HEK293 (cell line): ENCODE results near the gene EIF3M.

Source experiments
- CTCF ChIA-PET: fragments of 350-600 bp; formaldehyde crosslinking; extraction: SDS; loops from one replicate; lab custom pipeline; 2021; ENCODE audit warnings: antibody characterized with exemption; lab: Yijun Ruan, JAX
- POLR2A ChIA-PET: fragments of 300-600 bp; formaldehyde crosslinking; extraction: SDS; loops from one replicate; lab custom pipeline; 2020; ENCODE audit warnings: antibody characterized with exemption, inconsistent platforms; lab: Yijun Ruan, JAX
- H3K27ac ChIP-seq: fragments of 200-500 bp; sonication (Bioruptor generic); 2 replicates; pipeline ENCODE4 v1.5.1; 2014; ENCODE audit warnings: low read depth, low read length, control low read depth, inconsistent platforms; ENCODE audit errors: extremely low read depth
- H3K36me3 ChIP-seq, 2 experiments: fragments of 200-500 bp in 1 of 2; sonication (Bioruptor generic) in 1 of 2; 1 replicate in 1 of 2; 2 replicates in 1 of 2; pipeline ENCODE4 v1.5.1; 2014 to 2017; ENCODE audit warnings: inconsistent platforms in 2 of 2, low read length in 2 of 2; ENCODE audit not compliant: control insufficient read depth in 2 of 2, insufficient read depth in 1 of 2
- H3K4me1 ChIP-seq: fragments of 200-500 bp; sonication (Bioruptor generic); 2 replicates; pipeline ENCODE4 v1.5.1; 2014; ENCODE audit warnings: mild to moderate bottlenecking, low read length, inconsistent platforms; ENCODE audit not compliant: control insufficient read depth, insufficient read depth
- H3K4me3 ChIP-seq: 2 replicates; pipeline ENCODE4 v1.5.1; 2011; ENCODE audit warnings: low read depth, mild to moderate bottlenecking, control low read depth, low read length, moderate library complexity
- H3K9me3 ChIP-seq: fragments of 200-500 bp; sonication (Bioruptor generic); 2 replicates; pipeline ENCODE4 v1.5.1; 2014; ENCODE audit warnings: low read depth, low read length, inconsistent platforms; ENCODE audit not compliant: control insufficient read depth, insufficient read depth
- FEZF1 ChIP-seq: fragments of 450-650 bp; formaldehyde crosslinking; IDR thresholded peaks from 2 replicates; pipeline ENCODE4 v1.5.1; 2016; ENCODE audit warnings: missing biosample characterization, missing genetic modification characterization
- MEIS1 ChIP-seq: sonication (generic); formaldehyde crosslinking; IDR thresholded peaks from 2 replicates; pipeline ENCODE4 v1.8.1; 2022; ENCODE audit warnings: missing genetic modification reagents, mild to moderate bottlenecking, borderline replicate concordance
- OSR2 ChIP-seq: fragments of 450-650 bp; formaldehyde crosslinking; IDR thresholded peaks from 2 replicates; pipeline ENCODE4 v1.5.1; 2016; ENCODE audit warnings: missing biosample characterization, missing genetic modification characterization
- OVOL3 ChIP-seq: fragments of 450-650 bp; formaldehyde crosslinking; IDR thresholded peaks from 2 replicates; pipeline ENCODE4 v1.5.1; 2016; ENCODE audit warnings: missing biosample characterization, missing genetic modification characterization
- REPIN1 ChIP-seq: fragments of 450-650 bp; formaldehyde crosslinking; IDR thresholded peaks from 2 replicates; pipeline ENCODE4 v1.5.1; 2017; ENCODE audit warnings: missing biosample characterization, missing genetic modification characterization, low read depth
- WT1 ChIP-seq: fragments of 450-650 bp; formaldehyde crosslinking; IDR thresholded peaks from 2 replicates; pipeline ENCODE4 v1.5.1; 2016; ENCODE audit warnings: missing biosample characterization, missing genetic modification characterization
- ZBTB48 ChIP-seq: fragments of 450-650 bp; formaldehyde crosslinking; IDR thresholded peaks from 2 replicates; pipeline ENCODE4 v1.5.1; 2016; ENCODE audit warnings: missing biosample characterization, missing genetic modification characterization
- ZNF146 ChIP-seq: fragments of 450-650 bp; formaldehyde crosslinking; IDR thresholded peaks from 2 replicates; pipeline ENCODE4 v1.5.1; 2016; ENCODE audit warnings: missing biosample characterization, missing genetic modification characterization
- ZNF16 ChIP-seq: fragments of 450-650 bp; formaldehyde crosslinking; IDR thresholded peaks from 2 replicates; pipeline ENCODE4 v1.5.1; 2016; ENCODE audit warnings: low read depth, missing biosample characterization, missing genetic modification characterization
- ZNF214 ChIP-seq: fragments of 450-650 bp; formaldehyde crosslinking; IDR thresholded peaks from 2 replicates; pipeline ENCODE4 v1.5.1; 2017; ENCODE audit warnings: missing biosample characterization, mild to moderate bottlenecking, missing genetic modification characterization, borderline replicate concordance
- ZNF239 ChIP-seq: fragments of 450-650 bp; formaldehyde crosslinking; IDR thresholded peaks from 2 replicates; pipeline ENCODE4 v1.5.1; 2016; ENCODE audit warnings: missing biosample characterization, missing genetic modification characterization
- ZNF24 ChIP-seq: fragments of 450-650 bp; formaldehyde crosslinking; IDR thresholded peaks from 2 replicates; pipeline ENCODE4 v1.5.1; 2016; ENCODE audit warnings: missing biosample characterization, missing genetic modification characterization
- ZNF266 ChIP-seq: fragments of 450-650 bp; formaldehyde crosslinking; IDR thresholded peaks from 2 replicates; pipeline ENCODE4 v1.5.1; 2016; ENCODE audit warnings: missing biosample characterization, missing genetic modification characterization, low read depth
- ZNF292 ChIP-seq: fragments of 450-650 bp; formaldehyde crosslinking; IDR thresholded peaks from 2 replicates; pipeline ENCODE4 v1.5.1; 2016; ENCODE audit warnings: low read depth, missing biosample characterization, missing genetic modification characterization, borderline replicate concordance
- ZNF350 ChIP-seq: fragments of 450-650 bp; formaldehyde crosslinking; IDR thresholded peaks from 2 replicates; pipeline ENCODE4 v1.5.0; 2017; ENCODE audit warnings: missing biosample characterization, mild to moderate bottlenecking, missing genetic modification characterization
- ZNF394 ChIP-seq: fragments of 450-650 bp; formaldehyde crosslinking; IDR thresholded peaks from 2 replicates; pipeline ENCODE4 v1.5.1; 2016; ENCODE audit warnings: missing biosample characterization, missing genetic modification characterization, mild to moderate bottlenecking, moderate library complexity, borderline replicate concordance
- ZNF404 ChIP-seq: fragments of 450-650 bp; formaldehyde crosslinking; IDR thresholded peaks from 2 replicates; pipeline ENCODE4 v1.5.1; 2017; ENCODE audit warnings: missing biosample characterization, missing genetic modification characterization
- ZNF530 ChIP-seq: fragments of 450-650 bp; formaldehyde crosslinking; IDR thresholded peaks from 2 replicates; pipeline ENCODE4 v1.5.1; 2016; ENCODE audit warnings: low read depth, missing biosample characterization, missing genetic modification characterization
- ZNF544 ChIP-seq: fragments of 450-650 bp; formaldehyde crosslinking; IDR thresholded peaks from 2 replicates; pipeline ENCODE4 v1.5.0; 2017; ENCODE audit warnings: missing biosample characterization, missing genetic modification characterization
- ZNF549 ChIP-seq: fragments of 450-650 bp; IDR thresholded peaks from 2 replicates; pipeline ENCODE4 v1.5.1; 2018; ENCODE audit warnings: missing biosample characterization, missing genetic modification characterization, mild to moderate bottlenecking, inconsistent platforms, moderate library complexity
- ZNF555 ChIP-seq: fragments of 450-650 bp; formaldehyde crosslinking; conservative IDR thresholded peaks from 2 replicates; pipeline ENCODE4 v1.5.1; 2017; ENCODE audit warnings: missing biosample characterization, mild to moderate bottlenecking, missing genetic modification characterization, inconsistent platforms
- ZNF558 ChIP-seq: fragments of 450-650 bp; formaldehyde crosslinking; IDR thresholded peaks from 2 replicates; pipeline ENCODE4 v1.5.1; 2016; ENCODE audit warnings: missing biosample characterization, missing genetic modification characterization
- ZNF610 ChIP-seq: fragments of 450-650 bp; formaldehyde crosslinking; IDR thresholded peaks from 2 replicates; pipeline ENCODE4 v1.5.1; 2016; ENCODE audit warnings: missing biosample characterization, missing genetic modification characterization, borderline replicate concordance
- ZNF747 ChIP-seq: fragments of 450-650 bp; formaldehyde crosslinking; IDR thresholded peaks from 2 replicates; pipeline ENCODE4 v1.5.1; 2016; ENCODE audit warnings: missing biosample characterization, missing genetic modification characterization
- ZNF785 ChIP-seq: fragments of 450-650 bp; formaldehyde crosslinking; IDR thresholded peaks from 2 replicates; pipeline ENCODE4 v1.5.1; 2016; ENCODE audit warnings: missing biosample characterization, missing genetic modification characterization
- ZNF837 ChIP-seq: fragments of 450-650 bp; formaldehyde crosslinking; IDR thresholded peaks from 2 replicates; pipeline ENCODE4 v1.5.1; 2016; ENCODE audit warnings: missing biosample characterization, missing genetic modification characterization
- ZSCAN23 ChIP-seq: fragments of 450-650 bp; formaldehyde crosslinking; IDR thresholded peaks from 2 replicates; pipeline ENCODE4 v1.5.1; 2016; ENCODE audit warnings: missing biosample characterization, missing genetic modification characterization
- ZSCAN30 ChIP-seq: fragments of 450-650 bp; IDR thresholded peaks from 2 replicates; pipeline ENCODE4 v1.5.1; 2018; ENCODE audit warnings: missing biosample characterization, mild to moderate bottlenecking, missing genetic modification characterization, moderate library complexity
- ZXDB ChIP-seq: fragments of 450-650 bp; formaldehyde crosslinking; IDR thresholded peaks from 2 replicates; pipeline ENCODE4 v1.5.1; 2016; ENCODE audit warnings: missing biosample characterization, missing genetic modification characterization
- TF ChIP-seq, protein P1 (sequence below): fragments of 450-650 bp; formaldehyde crosslinking; IDR thresholded peaks from 2 replicates; pipeline ENCODE4 v1.5.1; 2016; ENCODE audit warnings: missing biosample characterization, missing genetic modification characterization
- TF ChIP-seq, protein P2 (sequence below): fragments of 450-650 bp; formaldehyde crosslinking; IDR thresholded peaks from 2 replicates; pipeline ENCODE4 v1.5.1; 2016; ENCODE audit warnings: missing biosample characterization, missing genetic modification characterization
- TF ChIP-seq, protein P3 (sequence below): fragments of 450-650 bp; formaldehyde crosslinking; IDR thresholded peaks from 2 replicates; pipeline ENCODE4 v1.5.1; 2016; ENCODE audit warnings: missing biosample characterization, missing genetic modification characterization, borderline replicate concordance

The EIF3M gene

GRCh38 chr11:32583459-32584271 is at the start of gene EIF3M:
Gene EIF3M, plus strand, starts transcription at chr11:32583831. Its CDS starts 57 bp downstream, at chr11:32583888.
- H3K9me3 ChIP-seq: no peaks in the 10 kb centered on the region
- H3K4me1 ChIP-seq: no peaks in the 10 kb centered on the region
- peaks cover 5 to 9% of the 10 kb centered on the region in 2 experiments for H3K36me3 ChIP-seq
- ChIA-PET CTCF (interaction anchor here (0.6 to 0.8 kb wide), 3 partner anchors 197 to 706 kb away, joined by 4 to 5 read pairs (median 5); no protein-coding TSS in a partner anchor), POLR2A (interaction anchor here (0.6 to 1.5 kb wide), 7 partner anchors 9 to 197 kb away, joined by 3 to 5 read pairs (median 5); no protein-coding TSS in a partner anchor)
- peak within 1 kb of the TSS; percentile 77 for H3K27ac ChIP-seq
- peak within 1 kb of the TSS; percentile 96 for H3K4me3 ChIP-seq
- TF ChIP-seq ZNF214 (tag by site-specific recombination): no peak
- TF ChIP-seq, protein P1, sequence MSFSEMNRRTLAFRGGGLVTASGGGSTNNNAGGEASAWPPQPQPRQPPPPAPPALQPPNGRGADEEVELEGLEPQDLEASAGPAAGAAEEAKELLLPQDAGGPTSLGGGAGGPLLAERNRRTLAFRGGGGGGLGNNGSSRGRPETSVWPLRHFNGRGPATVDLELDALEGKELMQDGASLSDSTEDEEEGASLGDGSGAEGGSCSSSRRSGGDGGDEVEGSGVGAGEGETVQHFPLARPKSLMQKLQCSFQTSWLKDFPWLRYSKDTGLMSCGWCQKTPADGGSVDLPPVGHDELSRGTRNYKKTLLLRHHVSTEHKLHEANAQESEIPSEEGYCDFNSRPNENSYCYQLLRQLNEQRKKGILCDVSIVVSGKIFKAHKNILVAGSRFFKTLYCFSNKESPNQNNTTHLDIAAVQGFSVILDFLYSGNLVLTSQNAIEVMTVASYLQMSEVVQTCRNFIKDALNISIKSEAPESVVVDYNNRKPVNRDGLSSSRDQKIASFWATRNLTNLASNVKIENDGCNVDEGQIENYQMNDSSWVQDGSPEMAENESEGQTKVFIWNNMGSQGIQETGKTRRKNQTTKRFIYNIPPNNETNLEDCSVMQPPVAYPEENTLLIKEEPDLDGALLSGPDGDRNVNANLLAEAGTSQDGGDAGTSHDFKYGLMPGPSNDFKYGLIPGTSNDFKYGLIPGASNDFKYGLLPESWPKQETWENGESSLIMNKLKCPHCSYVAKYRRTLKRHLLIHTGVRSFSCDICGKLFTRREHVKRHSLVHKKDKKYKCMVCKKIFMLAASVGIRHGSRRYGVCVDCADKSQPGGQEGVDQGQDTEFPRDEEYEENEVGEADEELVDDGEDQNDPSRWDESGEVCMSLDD: no peak
- peak; percentile 82 for TF ChIP-seq ZXDB (tag by site-specific recombination)
- no peak for TF ChIP-seq ZNF747 (tag by site-specific recombination)
- TF ChIP-seq, protein P2, sequence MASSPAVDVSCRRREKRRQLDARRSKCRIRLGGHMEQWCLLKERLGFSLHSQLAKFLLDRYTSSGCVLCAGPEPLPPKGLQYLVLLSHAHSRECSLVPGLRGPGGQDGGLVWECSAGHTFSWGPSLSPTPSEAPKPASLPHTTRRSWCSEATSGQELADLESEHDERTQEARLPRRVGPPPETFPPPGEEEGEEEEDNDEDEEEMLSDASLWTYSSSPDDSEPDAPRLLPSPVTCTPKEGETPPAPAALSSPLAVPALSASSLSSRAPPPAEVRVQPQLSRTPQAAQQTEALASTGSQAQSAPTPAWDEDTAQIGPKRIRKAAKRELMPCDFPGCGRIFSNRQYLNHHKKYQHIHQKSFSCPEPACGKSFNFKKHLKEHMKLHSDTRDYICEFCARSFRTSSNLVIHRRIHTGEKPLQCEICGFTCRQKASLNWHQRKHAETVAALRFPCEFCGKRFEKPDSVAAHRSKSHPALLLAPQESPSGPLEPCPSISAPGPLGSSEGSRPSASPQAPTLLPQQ (tag by site-specific recombination): peak; percentile 42; the same call in 1 of the 2 replicates
- no peak for TF ChIP-seq ZNF292 (tag by site-specific recombination)
- no peak for TF ChIP-seq ZNF837 (tag by site-specific recombination)
- no peak for TF ChIP-seq ZNF544 (tag by site-specific recombination)
- TF ChIP-seq WT1 (tag by site-specific recombination): no peak
- TF ChIP-seq ZNF350 (tag by site-specific recombination): no peak
- no peak for TF ChIP-seq ZNF404 (tag by site-specific recombination)
- no peak for TF ChIP-seq ZNF16
- no peak for TF ChIP-seq REPIN1 (tag by site-specific recombination)
- no peak for TF ChIP-seq ZNF785 (tag by site-specific recombination)
- no peak for TF ChIP-seq FEZF1 (tag by site-specific recombination)
- TF ChIP-seq ZNF530 (tag by site-specific recombination): no peak
- TF ChIP-seq ZSCAN30 (tag by site-specific recombination): no peak
- no peak for TF ChIP-seq ZNF146 (tag by site-specific recombination)
- TF ChIP-seq, protein P3, sequence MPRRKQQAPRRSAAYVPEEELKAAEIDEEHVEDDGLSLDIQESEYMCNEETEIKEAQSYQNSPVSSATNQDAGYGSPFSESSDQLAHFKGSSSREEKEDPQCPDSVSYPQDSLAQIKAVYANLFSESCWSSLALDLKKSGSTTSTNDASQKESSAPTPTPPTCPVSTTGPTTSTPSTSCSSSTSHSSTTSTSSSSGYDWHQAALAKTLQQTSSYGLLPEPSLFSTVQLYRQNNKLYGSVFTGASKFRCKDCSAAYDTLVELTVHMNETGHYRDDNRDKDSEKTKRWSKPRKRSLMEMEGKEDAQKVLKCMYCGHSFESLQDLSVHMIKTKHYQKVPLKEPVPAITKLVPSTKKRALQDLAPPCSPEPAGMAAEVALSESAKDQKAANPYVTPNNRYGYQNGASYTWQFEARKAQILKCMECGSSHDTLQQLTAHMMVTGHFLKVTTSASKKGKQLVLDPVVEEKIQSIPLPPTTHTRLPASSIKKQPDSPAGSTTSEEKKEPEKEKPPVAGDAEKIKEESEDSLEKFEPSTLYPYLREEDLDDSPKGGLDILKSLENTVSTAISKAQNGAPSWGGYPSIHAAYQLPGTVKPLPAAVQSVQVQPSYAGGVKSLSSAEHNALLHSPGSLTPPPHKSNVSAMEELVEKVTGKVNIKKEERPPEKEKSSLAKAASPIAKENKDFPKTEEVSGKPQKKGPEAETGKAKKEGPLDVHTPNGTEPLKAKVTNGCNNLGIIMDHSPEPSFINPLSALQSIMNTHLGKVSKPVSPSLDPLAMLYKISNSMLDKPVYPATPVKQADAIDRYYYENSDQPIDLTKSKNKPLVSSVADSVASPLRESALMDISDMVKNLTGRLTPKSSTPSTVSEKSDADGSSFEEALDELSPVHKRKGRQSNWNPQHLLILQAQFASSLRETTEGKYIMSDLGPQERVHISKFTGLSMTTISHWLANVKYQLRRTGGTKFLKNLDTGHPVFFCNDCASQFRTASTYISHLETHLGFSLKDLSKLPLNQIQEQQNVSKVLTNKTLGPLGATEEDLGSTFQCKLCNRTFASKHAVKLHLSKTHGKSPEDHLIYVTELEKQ (tag by site-specific recombination): no peak
- no peak for TF ChIP-seq ZNF24 (tag by site-specific recombination)
- no peak for TF ChIP-seq ZNF558 (tag by site-specific recombination)
- no peak for TF ChIP-seq ZNF266 (tag by site-specific recombination)
- TF ChIP-seq ZNF239 (tag by site-specific recombination): no peak
- peak; percentile 74; the same call in 1 of the 2 replicates for TF ChIP-seq ZNF610 (tag by site-specific recombination)
- no peak for TF ChIP-seq MEIS1 (CRISPR knock-in tag)
- TF ChIP-seq OVOL3: no peak
- TF ChIP-seq ZNF555 (tag by site-specific recombination): no peak
- no peak for TF ChIP-seq ZNF394 (tag by site-specific recombination)
- no peak for TF ChIP-seq ZNF549 (tag by site-specific recombination)
- no peak for TF ChIP-seq ZSCAN23
- TF ChIP-seq ZBTB48: no peak
- no peak for TF ChIP-seq OSR2
